IMR-90 (cell line): ENCODE measurements around the gene TIAM2. TPM values are rescaled to one million over a fixed set of nuclear protein-coding genes. Genes with fewer than 3 reads are reported as not detected.

Experiments used
- ATAC-seq: fragments of 200-7000 bp; cut with Tn5 transposase; 2 replicates; pipeline ENCODE4 v1.9.1; 2020; ENCODE audit warnings: low read depth, mild to moderate bottlenecking, moderate library complexity
- BruUV-seq: library from RNA; stranded (reverse); fragments of 400-500 nt; replicated peaks from 2 replicates; lab custom pipeline; 2021; lab: Mats Ljungman, UMichigan
- CTCF ChIA-PET: fragments of 300-600 bp; formaldehyde crosslinking; extraction: SDS; loops from one replicate; lab custom pipeline; 2021; ENCODE audit warnings: antibody characterized with exemption; lab: Yijun Ruan, JAX
- POLR2A ChIA-PET: fragments of 300-600 bp; sonication (Branson Sonifier 250); formaldehyde crosslinking; loops from one replicate; lab custom pipeline; 2022; ENCODE audit warnings: antibody characterized with exemption; ENCODE audit not compliant: unreplicated experiment; lab: Charles Lee
- DNase-seq: peaks from one replicate; pipeline ENCODE4 v3.0.0; 2013
- H2AFZ ChIP-seq: replicated peaks from 2 replicates; pipeline ENCODE3; 2013; ENCODE audit warnings: low read length, mild to moderate bottlenecking; ENCODE audit not compliant: poor library complexity
- H2AK5ac ChIP-seq: 2 replicates; pipeline ENCODE4 v1.6.1; 2013; ENCODE audit warnings: low read depth, low read length, inconsistent platforms
- H2AK9ac ChIP-seq: replicated peaks from 2 replicates; pipeline ENCODE3; 2013; ENCODE audit warnings: mild to moderate bottlenecking, low read depth, low read length, moderate library complexity; ENCODE audit not compliant: poor library complexity
- H2BK120ac ChIP-seq: 2 replicates; pipeline ENCODE4 v1.6.1; 2013; ENCODE audit warnings: low read depth, low read length, inconsistent platforms
- H2BK15ac ChIP-seq: 3 replicates; pipeline ENCODE4 v1.6.1; 2013; ENCODE audit warnings: low read depth, low read length, inconsistent platforms
- H2BK20ac ChIP-seq: 2 replicates; pipeline ENCODE4 v1.6.1; 2013; ENCODE audit warnings: low read depth, mild to moderate bottlenecking, inconsistent platforms, low read length, moderate library complexity
- H2BK5ac ChIP-seq: 2 replicates; pipeline ENCODE4 v1.6.1; 2013; ENCODE audit warnings: mild to moderate bottlenecking, low read depth, low read length, inconsistent platforms; ENCODE audit not compliant: poor library complexity, severe bottlenecking
- H3K14ac ChIP-seq: replicated peaks from 2 replicates; pipeline ENCODE4 v1.6.1; 2013; ENCODE audit warnings: low read depth, low read length, inconsistent platforms
- H3K18ac ChIP-seq: 2 replicates; pipeline ENCODE4 v1.6.1; 2013; ENCODE audit warnings: low read depth, low read length, control low read depth
- H3K23ac ChIP-seq: 2 replicates; pipeline ENCODE4 v1.6.1; 2013; ENCODE audit warnings: low read depth, low read length, inconsistent platforms
- H3K27ac ChIP-seq: 2 replicates; pipeline ENCODE4 v1.5.1; 2013; ENCODE audit warnings: mild to moderate bottlenecking, control low read depth, low read length; ENCODE audit not compliant: insufficient read depth
- H3K27me3 ChIP-seq: 2 replicates; pipeline ENCODE4 v1.6.1; 2013; ENCODE audit warnings: low read length; ENCODE audit not compliant: control insufficient read depth, insufficient read depth
- H3K36me3 ChIP-seq: 2 replicates; pipeline ENCODE4 v1.6.1; 2013; ENCODE audit warnings: low read length, mixed read lengths; ENCODE audit not compliant: control insufficient read depth, insufficient read depth
- H3K4ac ChIP-seq: 2 replicates; pipeline ENCODE4 v1.6.1; 2013; ENCODE audit warnings: low read depth, low read length, inconsistent platforms
- H3K4me1 ChIP-seq: 2 replicates; pipeline ENCODE4 v1.6.1; 2013; ENCODE audit warnings: low read length, mixed read lengths; ENCODE audit not compliant: control insufficient read depth, insufficient read depth
- H3K4me2 ChIP-seq: 2 replicates; pipeline ENCODE4 v1.6.1; 2013; ENCODE audit warnings: low read depth, mild to moderate bottlenecking, control low read depth, low read length, moderate library complexity
- H3K4me3 ChIP-seq: 2 replicates; pipeline ENCODE4 v1.5.1; 2013; ENCODE audit warnings: low read depth, mild to moderate bottlenecking, control low read depth, low read length, moderate library complexity; ENCODE audit not compliant: insufficient read depth
- H3K56ac ChIP-seq: 2 replicates; pipeline ENCODE4 v1.6.1; 2013; ENCODE audit warnings: low read length, inconsistent platforms; ENCODE audit not compliant: insufficient read depth; ENCODE audit errors: extremely low read depth
- H3K79me1 ChIP-seq, 2 experiments: 2 replicates each; pipeline ENCODE4 v1.6.1; 2013; ENCODE audit warnings: low read length in 2 of 2, inconsistent platforms in 1 of 2, low read depth in 1 of 2
- H3K9ac ChIP-seq: 2 replicates; pipeline ENCODE4 v1.6.1; 2013; ENCODE audit warnings: low read depth, low read length, control low read depth
- H3K9me1 ChIP-seq: 2 replicates; pipeline ENCODE4 v1.6.1; 2013; ENCODE audit warnings: low read length, inconsistent platforms; ENCODE audit not compliant: insufficient read depth
- H3K9me3 ChIP-seq: 2 replicates; pipeline ENCODE4 v1.6.1; 2013; ENCODE audit warnings: low read length; ENCODE audit not compliant: control insufficient read depth, insufficient read depth
- H4K20me1 ChIP-seq: 2 replicates; pipeline ENCODE4 v1.6.1; 2013; ENCODE audit warnings: low read length, inconsistent platforms; ENCODE audit not compliant: insufficient read depth
- H4K5ac ChIP-seq: 2 replicates; pipeline ENCODE4 v1.6.1; 2013; ENCODE audit warnings: mild to moderate bottlenecking, low read depth, low read length, control low read depth
- H4K8ac ChIP-seq, 2 experiments: 2 replicates each; pipeline ENCODE4 v1.6.1; 2013; ENCODE audit warnings: low read depth in 2 of 2, low read length in 2 of 2, control low read depth in 1 of 2, inconsistent platforms in 1 of 2
- H4K91ac ChIP-seq: 2 replicates; pipeline ENCODE4 v1.6.1; 2013; ENCODE audit warnings: low read depth, low read length, inconsistent platforms; ENCODE audit not compliant: insufficient read depth
- MAFK ChIP-seq: IDR thresholded peaks from 2 replicates; pipeline ENCODE4 v1.6.1; 2012; ENCODE audit warnings: low read depth, low read length, improper control_type of control experiment
- MXI1 ChIP-seq: IDR thresholded peaks from 2 replicates; pipeline ENCODE4 v1.6.1; 2012; ENCODE audit warnings: low read depth, mild to moderate bottlenecking, low read length, moderate library complexity, borderline replicate concordance
- NFE2L2 ChIP-seq: fragments of 150-350 bp; IDR thresholded peaks from 2 replicates; pipeline ENCODE4 v1.6.1; 2016; ENCODE audit warnings: low read depth, mild to moderate bottlenecking, low read length
- RCOR1 ChIP-seq: IDR thresholded peaks from 2 replicates; pipeline ENCODE4 v1.6.1; 2012; ENCODE audit warnings: mild to moderate bottlenecking, low read length, improper control_type of control experiment; ENCODE audit not compliant: insufficient replicate concordance
- WGBS, 2 experiments: methylation state at CpG; one replicate each; pipeline versions ENCODE4 v1.1.5 to v1.1.7; 2013; ENCODE audit warnings: missing lambda C conversion rate in 2 of 2; ENCODE audit not compliant: insufficient read length in 1 of 2; ENCODE audit errors: extremely low coverage in 2 of 2; 5-methylcytosine and 5-hydroxymethylcytosine counted together
- dilution Hi-C: fragments of 300-500 bp; cut with HindIII; formaldehyde crosslinking; loops from one replicate; pipeline ENCODE4 v1.14.3; 2018; ENCODE audit warnings: low sequenced_read_pairs; ENCODE audit not compliant: unreplicated experiment
- in situ Hi-C: fragments of 300-500 bp; cut with MboI; formaldehyde crosslinking; loops from 3 replicates; pipeline ENCODE4 v1.14.3; 2019; ENCODE audit warnings: low sequenced_read_pairs, inconsistent platforms, mixed read lengths
- intact Hi-C: fragments of 100-400 bp; cut with micrococcal nuclease; formaldehyde crosslinking; loops from 2 replicates; pipeline ENCODE4 v1.10.0; 2022
- polyA plus RNA-seq, 3 experiments: library from polyadenylated mRNA; depleted of rRNA; stranded (reverse); fragments of >200 nt; gene quantifications; 2 replicates each; pipeline ENCODE4 v1.2.3, GENCODE V29; 2012; ENCODE audit warnings: low replicate concordance in 1 of 3
- total RNA-seq: library from RNA; depleted of rRNA; stranded (reverse); fragments of >200 nt; gene quantifications from 2 replicates; pipeline ENCODE4 v1.2.3, GENCODE V29; 2012

TIAM2 gene
- total and polyA plus RNA-seq, 2 of the 4 experiments (the other 2 are of a cell fraction) = 3.1 to 4.7 TPM

GRCh38 chr6:155245831-155246230 lies 250.7 kb downstream of the TIAM2 start:
- dilution Hi-C loops (no loop called here), intact Hi-C loops (no loop called here), in situ Hi-C loops (loop anchor here (5.0 to 10.0 kb wide), 2 partner anchors 69 to 571 kb away; no protein-coding TSS in a partner anchor)
- Histone ChIP-seq H2AK9ac (peak overlapping the region; percentile 38), H2BK5ac (no peak overlapping the region), H3K27ac (no peak overlapping the region; the same call in 1 of the 2 replicates), H3K27me3 (no peaks in the 10 kb centered on the region), H3K4ac (no peak overlapping the region; the same call in 1 of the 2 replicates), H2BK15ac (no peak overlapping the region), H3K9me1 (peaks cover 9% of the 10 kb centered on the region; the same call in 1 of the 2 replicates), H3K9me3 (no peaks in the 10 kb centered on the region), H3K79me1 (0 out of 4 replicates have a peak, but pooled peaks cover 0 to 3% of the 10 kb centered on the region in 2 experiments), H2BK120ac (no peak overlapping the region), H3K56ac (no peak overlapping the region), H2AFZ (no peak overlapping the region), H4K20me1 (no peaks in the 10 kb centered on the region), H2BK20ac (no peak overlapping the region), H3K14ac (no peak overlapping the region), H4K5ac (no peak overlapping the region), H4K8ac (no peak overlapping the region; a peak in 1 of 4 replicates), H3K36me3 (peaks cover 3% of the 10 kb centered on the region; the same call in 1 of the 2 replicates), H3K4me1 (peaks cover 4% of the 10 kb centered on the region; the same call in 1 of the 2 replicates), H3K23ac (peak overlapping the region; percentile 42; the same call in 1 of the 2 replicates), H3K4me2 (no peak overlapping the region), H3K18ac (no peak overlapping the region), H3K4me3 (no peak overlapping the region), H3K9ac (no peak overlapping the region), H2AK5ac (no peak overlapping the region), H4K91ac (no peak overlapping the region)
- WGBS, 2 experiments = no CpG with 5 or more reads among the region's 3 CpGs
- ATAC-seq = no peak
- BruUV-seq = no TSS peak
- TF ChIP-seq MXI1 (no peak), MAFK (no peak), RCOR1 (no peak), NFE2L2 (no peak)
- DNase-seq = no peak
- ChIA-PET POLR2A (interaction anchor here (0.6 kb wide), 1 partner anchor 1473 kb away, joined by 6 read pairs; no protein-coding TSS in a partner anchor), CTCF (no interaction called here)
